HepG2 (cell line): Measurements from ENCODE around the gene TTLL1. TPM values are rescaled to one million over a fixed set of nuclear protein-coding genes. Genes with fewer than 3 reads are reported as not detected.

Source experiments
- ARNT ChIP-seq: fragments of 450-650 bp; IDR thresholded peaks from 2 replicates; pipeline ENCODE4 v1.6.1; 2017
- ARNT2 ChIP-seq: sonication (generic); formaldehyde crosslinking; IDR thresholded peaks from 2 replicates; pipeline ENCODE4 v1.8.0; 2022; ENCODE audit warnings: mild to moderate bottlenecking, low read depth, missing genetic modification reagents, moderate library complexity
- CEBPG ChIP-seq: IDR thresholded peaks from 2 replicates; pipeline ENCODE4 v1.6.1; 2016
- DR1 ChIP-seq: sonication (generic); formaldehyde crosslinking; IDR thresholded peaks from 2 replicates; pipeline ENCODE4 v1.8.0; 2021; ENCODE audit warnings: mild to moderate bottlenecking, missing genetic modification reagents, inconsistent platforms
- FOXK1 ChIP-seq: sonication (generic); formaldehyde crosslinking; IDR thresholded peaks from 2 replicates; pipeline ENCODE4 v1.4.0; 2020; ENCODE audit warnings: low read depth, missing genetic modification reagents, borderline replicate concordance
- GTF2F1 ChIP-seq: fragments of 150-350 bp; IDR thresholded peaks from 2 replicates; pipeline ENCODE4 v1.6.1; 2014; ENCODE audit warnings: low read length
- HDAC2 ChIP-seq: sonication (generic); formaldehyde crosslinking; IDR thresholded peaks from 2 replicates; pipeline ENCODE4 v1.4.0; 2020; ENCODE audit warnings: missing genetic modification reagents
- HIVEP1 ChIP-seq: sonication (generic); formaldehyde crosslinking; IDR thresholded peaks from 2 replicates; pipeline ENCODE4 v1.4.0; 2020; ENCODE audit warnings: mild to moderate bottlenecking, missing genetic modification reagents
- MAFG ChIP-seq: sonication (generic); formaldehyde crosslinking; IDR thresholded peaks from 2 replicates; pipeline ENCODE4 v1.5.1; 2020; ENCODE audit warnings: mild to moderate bottlenecking, missing genetic modification reagents
- MEIS2 ChIP-seq: sonication (generic); formaldehyde crosslinking; IDR thresholded peaks from 2 replicates; pipeline ENCODE4 v1.9.0; 2021; ENCODE audit warnings: mild to moderate bottlenecking, missing genetic modification reagents
- NRL ChIP-seq: sonication (generic); formaldehyde crosslinking; IDR thresholded peaks from 2 replicates; pipeline ENCODE4 v1.5.0; 2020; ENCODE audit warnings: missing genetic modification reagents, mild to moderate bottlenecking, moderate library complexity, borderline replicate concordance
- ZNF124 ChIP-seq: sonication (generic); formaldehyde crosslinking; IDR thresholded peaks from 2 replicates; pipeline ENCODE4 v1.4.0; 2020; ENCODE audit warnings: missing genetic modification reagents
- ZNF274 ChIP-seq: sonication (generic); formaldehyde crosslinking; IDR thresholded peaks from 2 replicates; pipeline ENCODE4 v1.5.1; 2020; ENCODE audit warnings: mild to moderate bottlenecking, missing genetic modification reagents
- ZNF589 ChIP-seq: sonication (generic); formaldehyde crosslinking; conservative IDR thresholded peaks from 2 replicates; pipeline ENCODE4 v1.8.0; 2022; ENCODE audit warnings: mild to moderate bottlenecking, moderate library complexity, missing genetic modification reagents
- ZNF670 ChIP-seq: sonication (generic); formaldehyde crosslinking; IDR thresholded peaks from 2 replicates; pipeline ENCODE4 v1.8.0; 2022; ENCODE audit warnings: mild to moderate bottlenecking, missing genetic modification reagents, borderline replicate concordance
- ZNF766 ChIP-seq: sonication (generic); formaldehyde crosslinking; IDR thresholded peaks from 2 replicates; pipeline ENCODE4 v1.5.0; 2020; ENCODE audit warnings: missing genetic modification reagents, borderline replicate concordance
- polyA plus RNA-seq, 8 experiments: library from polyadenylated mRNA; depleted of rRNA in 3 of 8; stranded (reverse) in 7 of 8; unstranded in 1 of 8; fragments of >200 nt; fragmentation: Illumina TruSeq in 4 of 8; extraction: Trizol in 4 of 8; gene quantifications; 2 replicates each; pipeline versions ENCODE4 v1.2.1 to v1.2.3, GENCODE V29; 2011 to 2016; ENCODE audit warnings: low read depth in 4 of 8, missing spikeins in 1 of 8, mixed read lengths in 1 of 8; ENCODE audit not compliant: insufficient read depth in 1 of 8
- total RNA-seq, 5 experiments: library from RNA; depleted of rRNA; stranded (reverse); fragments of >200 nt; fragmentation: Illumina TruSeq; extraction: Trizol; gene quantifications; 2 replicates each; pipeline ENCODE4 v1.2.3, GENCODE V29; 2016; ENCODE audit warnings: low read depth in 1 of 5
- TF ChIP-seq, protein P1 (sequence below), 2 experiments: sonication (generic) in 1 of 2; formaldehyde crosslinking in 1 of 2; IDR thresholded peaks; 2 replicates each; pipeline versions ENCODE4 v1.6.1 to v1.9.0; 2014 to 2022; ENCODE audit warnings: antibody characterized with exemption in 1 of 2, borderline replicate concordance in 1 of 2, inconsistent platforms in 1 of 2, low read depth in 1 of 2, missing genetic modification reagents in 1 of 2
- TF ChIP-seq, protein P2 (sequence below): sonication (generic); formaldehyde crosslinking; conservative IDR thresholded peaks from 2 replicates; pipeline ENCODE4 v1.8.1; 2023; ENCODE audit warnings: missing genetic modification reagents
- TF ChIP-seq, protein P3 (sequence below): sonication (generic); formaldehyde crosslinking; IDR thresholded peaks from 2 replicates; pipeline ENCODE4 v1.4.0; 2020; ENCODE audit warnings: missing genetic modification reagents

The TTLL1 gene
- total and polyA plus RNA-seq, 2 of the 13 experiments (the other 11 are each of a cell fraction or from before 2014, with no cell fraction given) = 1.6 to 5.3 TPM

DNA sequence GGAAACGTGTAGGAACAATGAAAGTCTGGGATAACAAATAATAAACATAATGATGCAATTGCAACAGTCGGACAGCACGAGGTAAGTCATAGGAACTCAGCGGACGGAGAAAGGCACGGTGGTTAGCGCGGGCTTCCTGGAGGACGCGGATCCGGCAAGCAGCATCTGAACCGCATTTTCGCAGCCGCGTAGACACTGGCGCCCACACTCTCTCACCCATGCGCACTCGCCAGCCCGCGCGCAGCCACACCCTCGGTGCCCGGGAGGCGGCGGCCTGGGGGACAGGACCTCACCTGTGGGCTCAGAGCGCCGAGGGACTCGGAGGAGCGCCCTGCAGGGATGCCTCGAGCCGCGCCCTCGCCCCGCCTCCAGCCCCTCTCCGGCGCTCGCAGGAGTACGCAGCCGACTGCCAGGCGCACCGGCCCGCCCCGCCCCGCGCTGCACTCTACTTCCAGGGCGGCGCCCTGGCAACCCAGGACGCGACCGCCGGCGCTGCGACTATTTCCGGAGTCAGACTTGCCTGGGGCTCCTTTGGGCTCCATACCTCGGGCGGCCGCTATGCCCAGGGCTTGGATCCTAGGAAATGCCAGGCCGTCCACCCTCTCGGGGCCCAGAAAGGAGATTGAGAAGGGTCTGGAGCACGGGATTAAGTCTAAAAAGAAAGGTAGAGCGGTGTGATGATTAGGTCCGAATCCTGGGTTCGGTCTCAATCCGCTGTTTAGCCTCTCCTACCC, at the start of gene TTLL1 (continued):
- TF ChIP-seq, protein P1, sequence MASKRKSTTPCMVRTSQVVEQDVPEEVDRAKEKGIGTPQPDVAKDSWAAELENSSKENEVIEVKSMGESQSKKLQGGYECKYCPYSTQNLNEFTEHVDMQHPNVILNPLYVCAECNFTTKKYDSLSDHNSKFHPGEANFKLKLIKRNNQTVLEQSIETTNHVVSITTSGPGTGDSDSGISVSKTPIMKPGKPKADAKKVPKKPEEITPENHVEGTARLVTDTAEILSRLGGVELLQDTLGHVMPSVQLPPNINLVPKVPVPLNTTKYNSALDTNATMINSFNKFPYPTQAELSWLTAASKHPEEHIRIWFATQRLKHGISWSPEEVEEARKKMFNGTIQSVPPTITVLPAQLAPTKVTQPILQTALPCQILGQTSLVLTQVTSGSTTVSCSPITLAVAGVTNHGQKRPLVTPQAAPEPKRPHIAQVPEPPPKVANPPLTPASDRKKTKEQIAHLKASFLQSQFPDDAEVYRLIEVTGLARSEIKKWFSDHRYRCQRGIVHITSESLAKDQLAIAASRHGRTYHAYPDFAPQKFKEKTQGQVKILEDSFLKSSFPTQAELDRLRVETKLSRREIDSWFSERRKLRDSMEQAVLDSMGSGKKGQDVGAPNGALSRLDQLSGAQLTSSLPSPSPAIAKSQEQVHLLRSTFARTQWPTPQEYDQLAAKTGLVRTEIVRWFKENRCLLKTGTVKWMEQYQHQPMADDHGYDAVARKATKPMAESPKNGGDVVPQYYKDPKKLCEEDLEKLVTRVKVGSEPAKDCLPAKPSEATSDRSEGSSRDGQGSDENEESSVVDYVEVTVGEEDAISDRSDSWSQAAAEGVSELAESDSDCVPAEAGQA (IDR thresholded peaks at IDR 0.05; ENCODE audit: low read depth) = no peak; the same call in 1 of the 2 replicates
- TF ChIP-seq, protein P1 (CRISPR knock-in tag; IDR thresholded peaks at IDR 0.05; ENCODE audit: borderline replicate concordance) = no peak
- TF ChIP-seq ZNF766 (CRISPR knock-in tag) (0 out of 2 replicates have a peak, but pooled peaks have one; percentile 62), ZNF124 (0 out of 2 replicates have a peak, but pooled peaks have one; percentile 57), ZNF589 (CRISPR knock-in tag) (0 out of 2 replicates have a peak, but pooled peaks have one; percentile 13), MEIS2 (CRISPR knock-in tag) (peak; percentile 53; the same call in 1 of the 2 replicates), CEBPG (peak; percentile 9; the same call in 1 of the 2 replicates), HDAC2 (CRISPR knock-in tag) (peak; percentile 42; the same call in 1 of the 2 replicates), ARNT2 (CRISPR knock-in tag) (peak; percentile 85), HIVEP1 (CRISPR knock-in tag) (0 out of 2 replicates have a peak, but pooled peaks have one; percentile 45), GTF2F1 (no peak), FOXK1 (no peak; the same call in 1 of the 2 replicates), NRL (CRISPR knock-in tag) (no peak; the same call in 1 of the 2 replicates), DR1 (CRISPR knock-in tag) (no peak; the same call in 1 of the 2 replicates), ZNF274 (peak; percentile 91), ZNF670 (no peak), ARNT (no peak), MAFG (CRISPR knock-in tag) (no peak)
- TF ChIP-seq, protein P2, sequence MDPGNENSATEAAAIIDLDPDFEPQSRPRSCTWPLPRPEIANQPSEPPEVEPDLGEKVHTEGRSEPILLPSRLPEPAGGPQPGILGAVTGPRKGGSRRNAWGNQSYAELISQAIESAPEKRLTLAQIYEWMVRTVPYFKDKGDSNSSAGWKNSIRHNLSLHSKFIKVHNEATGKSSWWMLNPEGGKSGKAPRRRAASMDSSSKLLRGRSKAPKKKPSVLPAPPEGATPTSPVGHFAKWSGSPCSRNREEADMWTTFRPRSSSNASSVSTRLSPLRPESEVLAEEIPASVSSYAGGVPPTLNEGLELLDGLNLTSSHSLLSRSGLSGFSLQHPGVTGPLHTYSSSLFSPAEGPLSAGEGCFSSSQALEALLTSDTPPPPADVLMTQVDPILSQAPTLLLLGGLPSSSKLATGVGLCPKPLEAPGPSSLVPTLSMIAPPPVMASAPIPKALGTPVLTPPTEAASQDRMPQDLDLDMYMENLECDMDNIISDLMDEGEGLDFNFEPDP = 0 out of 2 replicates have a peak, but pooled peaks have one; percentile 76
- TF ChIP-seq, protein P3, sequence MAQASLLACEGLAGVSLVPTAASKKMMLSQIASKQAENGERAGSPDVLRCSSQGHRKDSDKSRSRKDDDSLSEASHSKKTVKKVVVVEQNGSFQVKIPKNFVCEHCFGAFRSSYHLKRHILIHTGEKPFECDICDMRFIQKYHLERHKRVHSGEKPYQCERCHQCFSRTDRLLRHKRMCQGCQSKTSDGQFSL (CRISPR knock-in tag) = no peak
